ENCODE measurements around the gene OLFM1.
"Not testable (repeated sequence)": the region's sequence is repeated elsewhere in the genome, so short reads cannot be mapped to it uniquely, and the experiment has no call there.

The OLFM1 gene

GRCh38 chr9:135156525-135157510, 69.3 kb downstream of the OLFM1 start:
- peak; percentile 72 for DNase-seq

- DNase-seq, result no peak
Measured at GRCh38 chr9:135157856-135158563, 70.5 kb downstream of the OLFM1 start.

- DNase-seq, result no peak
Measured at GRCh38 chr9:135158564-135158937, 71.1 kb downstream of the OLFM1 start.

GRCh38 chr9:135159801-135160200, 72.3 kb downstream of the OLFM1 start:
- DNase-seq, result no peak

- DNase-seq, result no peak
Measured at GRCh38 chr9:135160862-135161261, 73.4 kb downstream of the OLFM1 start.

GRCh38 chr9:135162599-135162998, 75.1 kb downstream of the OLFM1 start:
- not testable (repeated sequence) for DNase-seq

- no peak for DNase-seq
Measured at GRCh38 chr9:135163023-135163780, 75.7 kb downstream of the OLFM1 start.

GRCh38 chr9:135164036-135164435, 76.6 kb downstream of the OLFM1 start:
- no peak for DNase-seq

GRCh38 chr9:135165003-135165711, 77.7 kb downstream of the OLFM1 start:
- no peak for DNase-seq

- no peak for DNase-seq
Measured at GRCh38 chr9:135165756-135166519, 78.5 kb downstream of the OLFM1 start.

GRCh38 chr9:135166565-135166964, 79.1 kb downstream of the OLFM1 start:
- DNase-seq, result no peak

- no peak for DNase-seq
Measured at GRCh38 chr9:135167356-135167755, 79.9 kb downstream of the OLFM1 start.

- no peak for DNase-seq
Measured at GRCh38 chr9:135167849-135168655, 80.6 kb downstream of the OLFM1 start.

- DNase-seq, result no peak
Measured at GRCh38 chr9:135169709-135170226, 82.3 kb downstream of the OLFM1 start.

GRCh38 chr9:135170535-135170934, 83.1 kb downstream of the OLFM1 start:
- no peak for DNase-seq
